GM18951 (cell line): ENCODE data around the gene ZNF519.

Source experiments
- POLR2A ChIP-seq: IDR thresholded peaks from 4 replicates; pipeline ENCODE4 v1.6.1; 2011; ENCODE audit warnings: mild to moderate bottlenecking; ENCODE audit not compliant: insufficient read length, insufficient read depth; ENCODE audit errors: extremely low read depth
- in situ Hi-C: fragments of 300-500 bp; cut with MboI; formaldehyde crosslinking; loops from one replicate; pipeline ENCODE4 v1.12.0; 2022; ENCODE audit warnings: low sequenced_read_pairs, mixed read lengths, inconsistent platforms; ENCODE audit not compliant: unreplicated experiment

The ZNF519 gene

DNA sequence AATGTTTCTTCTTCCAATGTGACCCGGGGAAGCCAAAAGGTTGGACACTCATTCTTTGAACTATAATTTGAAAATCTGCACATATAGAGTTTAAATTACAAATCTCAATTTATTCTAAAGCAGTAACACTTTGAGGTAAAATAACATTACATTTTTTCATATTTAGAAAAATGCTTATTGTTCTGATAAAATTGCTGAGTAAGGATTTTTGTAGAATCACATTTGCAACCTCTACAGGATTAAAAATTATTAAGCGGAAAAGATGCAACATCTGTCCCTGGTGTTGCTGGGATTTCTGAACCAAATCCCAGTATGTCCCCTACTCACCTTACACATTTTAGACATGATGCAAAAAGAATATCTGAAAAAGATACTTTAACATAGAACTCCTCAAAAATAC, 10.1 kb downstream of the ZNF519 start:
- in situ Hi-C loops, result no loop called here
- no peak for TF ChIP-seq POLR2A

DNA sequence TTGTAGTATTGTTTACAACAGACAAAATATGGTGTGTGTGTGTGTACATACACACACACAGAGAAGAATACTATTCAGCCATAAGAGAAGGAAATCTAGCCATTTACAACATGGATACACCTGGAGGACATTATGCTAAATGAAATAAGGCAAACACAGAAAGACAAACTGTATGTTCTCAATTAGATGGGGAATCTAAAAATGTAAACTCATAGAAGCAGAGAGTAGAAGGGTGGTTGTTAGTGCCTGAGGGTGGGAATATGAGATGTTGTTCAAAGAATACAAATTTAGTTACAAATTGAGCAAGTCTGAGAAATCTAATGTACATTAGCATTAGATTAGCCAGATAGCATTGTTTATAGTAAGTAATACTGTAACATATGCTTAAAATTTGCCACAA, 11.3 kb downstream of the ZNF519 start:
- no peak for TF ChIP-seq POLR2A
- in situ Hi-C loops, result no loop called here

GRCh38 chr18:14117606-14118005, 14.6 kb downstream of the ZNF519 start:
- TF ChIP-seq POLR2A, result no peak
- in situ Hi-C loops, result no loop called here

- no peak for TF ChIP-seq POLR2A
- in situ Hi-C loops, result no loop called here
Observed at GRCh38 chr18:14106906-14107305, 25.3 kb downstream of the ZNF519 start.

- in situ Hi-C loops, result no loop called here
Observed at GRCh38 chr18:14104906-14105748, 27.1 kb downstream of the ZNF519 start.

GRCh38 chr18:14104201-14104600, 28.0 kb downstream of the ZNF519 start:
- in situ Hi-C loops, result no loop called here
- no peak for TF ChIP-seq POLR2A

More at GRCh38 chr18:14104906-14105748, 27.1 kb downstream of the ZNF519 start:
- no peak for TF ChIP-seq POLR2A

DNA sequence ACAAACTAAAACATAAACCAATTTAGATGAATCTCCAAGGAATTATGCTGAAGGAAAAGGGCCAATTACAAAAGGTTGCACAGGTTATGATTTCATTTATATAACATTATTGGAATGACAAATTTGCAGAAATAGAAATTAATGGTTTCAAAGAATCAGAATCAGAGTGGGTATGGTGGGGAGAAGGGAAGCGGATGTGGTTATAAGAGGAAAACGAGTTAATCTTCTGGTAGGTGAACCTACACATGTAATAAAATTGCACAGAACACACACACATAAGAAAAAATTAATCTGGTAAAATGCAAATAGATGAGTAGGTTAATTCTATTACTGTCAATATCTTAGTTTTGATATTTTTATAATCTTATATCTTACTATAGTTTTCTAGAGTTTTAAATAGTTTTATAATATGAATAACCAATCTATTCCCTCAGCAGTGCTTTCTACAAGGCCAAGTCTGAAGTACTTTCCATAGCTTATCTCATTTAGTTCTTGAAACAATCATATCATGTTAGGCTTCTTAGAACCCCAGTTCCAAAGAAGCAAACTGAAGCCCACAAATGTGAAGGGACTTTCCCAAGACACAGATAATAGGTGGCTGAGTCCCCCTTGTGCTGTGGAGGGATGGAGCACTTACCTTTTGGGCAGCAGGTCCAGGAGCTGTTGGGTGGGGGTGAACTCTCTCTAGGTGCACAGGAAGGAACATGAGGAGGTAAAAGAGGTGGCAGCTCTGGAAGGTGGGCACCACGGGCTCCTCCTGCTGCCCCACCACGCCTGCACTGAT, 31.5 kb downstream of the ZNF519 start:
- in situ Hi-C loops, result no loop called here
- TF ChIP-seq POLR2A, result no peak

DNA sequence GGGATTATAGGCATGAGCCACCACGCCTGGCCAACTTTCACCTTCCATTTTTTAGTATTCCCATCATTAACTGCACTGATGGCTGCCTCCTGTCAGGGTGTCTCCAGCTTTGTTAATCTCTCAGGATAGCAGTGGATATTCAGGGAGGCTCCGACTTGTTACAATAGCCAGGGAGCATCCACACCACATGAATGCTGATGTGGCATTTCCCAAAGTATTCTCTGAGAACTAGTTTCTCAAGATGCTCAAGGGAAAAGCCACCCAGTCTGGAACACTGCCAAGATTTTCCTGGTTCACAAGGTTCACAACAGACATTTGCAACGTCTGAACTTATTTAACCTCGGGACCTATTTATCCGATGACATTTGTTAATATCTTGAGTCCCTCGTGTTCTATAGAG, 33.8 kb downstream of the ZNF519 start:
- in situ Hi-C loops, result no loop called here
- no peak for TF ChIP-seq POLR2A

DNA sequence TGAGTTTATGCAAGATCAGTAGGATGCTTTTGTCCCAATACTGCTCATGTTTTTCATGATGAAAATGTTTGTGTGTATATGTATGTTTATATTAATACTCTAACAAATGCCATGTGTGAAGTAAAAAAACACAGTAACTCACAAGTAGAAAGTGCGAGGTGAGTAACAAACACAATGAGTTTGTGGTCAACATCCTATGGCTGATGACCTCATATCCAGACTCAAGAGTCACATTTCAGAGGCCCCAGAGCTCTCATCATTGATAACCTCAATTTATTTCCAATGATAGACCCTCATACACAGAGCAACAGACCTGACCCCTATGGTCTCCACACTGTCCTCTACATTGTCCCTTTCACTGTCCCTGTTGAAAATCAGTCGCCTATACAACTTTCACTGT, 34.5 kb downstream of the ZNF519 start:
- in situ Hi-C loops, result no loop called here
- no peak for TF ChIP-seq POLR2A

DNA sequence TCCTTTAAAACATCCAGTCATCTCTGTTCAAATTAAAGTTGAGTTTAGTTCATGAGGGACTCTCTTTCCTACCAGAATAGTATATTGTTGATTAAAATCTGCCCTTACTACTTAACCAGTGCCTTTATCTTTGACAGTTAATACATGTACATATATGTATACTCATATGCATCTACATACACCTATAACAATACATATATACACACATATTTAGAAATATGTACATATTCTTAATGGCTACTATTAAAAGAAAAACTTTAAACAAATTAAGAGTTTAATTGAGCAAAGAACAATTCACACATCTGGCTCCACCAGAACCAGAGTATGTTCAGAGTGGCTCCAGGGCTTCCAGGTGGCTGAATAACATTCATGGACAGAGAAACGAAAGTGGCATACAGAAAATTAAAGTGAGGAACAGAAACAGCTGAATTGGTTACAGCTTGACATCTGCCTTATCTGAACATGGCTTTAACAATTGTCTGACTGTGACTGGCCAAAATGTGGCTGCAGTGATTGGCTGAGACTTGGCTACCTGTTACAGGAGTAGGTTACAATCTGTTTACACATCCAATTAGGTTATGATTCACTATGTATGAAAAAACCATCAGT, 38.8 kb downstream of the ZNF519 start:
- in situ Hi-C loops, result no loop called here
- TF ChIP-seq POLR2A, result no peak

- in situ Hi-C loops, result no loop called here
- TF ChIP-seq POLR2A, result no peak
Observed at GRCh38 chr18:14092625-14093306, 39.5 kb downstream of the ZNF519 start.

GRCh38 chr18:14089781-14090180, 42.5 kb downstream of the ZNF519 start:
- in situ Hi-C loops, result loop anchor here (10.0 kb wide), 1 partner anchor 265 kb away; the partner anchor contains the start of gene MC5R
- no peak for TF ChIP-seq POLR2A

DNA sequence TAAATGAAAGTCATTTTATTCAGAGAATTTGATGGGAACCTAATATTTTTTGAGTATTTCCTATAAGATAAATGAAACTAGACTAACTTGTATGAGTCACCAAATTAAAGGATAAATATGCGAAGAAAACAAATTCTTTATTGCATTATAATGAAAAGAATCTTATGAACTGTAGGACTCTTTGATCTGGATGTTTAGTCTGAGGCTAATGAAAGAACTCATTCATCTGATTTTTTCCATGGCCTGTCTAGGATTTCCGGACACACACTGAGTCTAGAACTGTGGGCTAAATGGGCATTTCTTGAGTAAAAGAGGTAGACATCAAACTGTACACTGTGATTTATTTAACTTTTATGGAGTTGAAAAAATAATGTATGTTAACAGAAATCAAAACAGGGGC, 43.0 kb downstream of the ZNF519 start:
- TF ChIP-seq POLR2A, result no peak
- in situ Hi-C loops, result loop anchor here (10.0 kb wide), 1 partner anchor 264 kb away; the partner anchor contains the start of gene MC5R
